ENCODE results near the gene STAC.
A peak's percentile ranks its signal among the peaks of the same experiment; 100 is the strongest.

Gene STAC

DNA sequence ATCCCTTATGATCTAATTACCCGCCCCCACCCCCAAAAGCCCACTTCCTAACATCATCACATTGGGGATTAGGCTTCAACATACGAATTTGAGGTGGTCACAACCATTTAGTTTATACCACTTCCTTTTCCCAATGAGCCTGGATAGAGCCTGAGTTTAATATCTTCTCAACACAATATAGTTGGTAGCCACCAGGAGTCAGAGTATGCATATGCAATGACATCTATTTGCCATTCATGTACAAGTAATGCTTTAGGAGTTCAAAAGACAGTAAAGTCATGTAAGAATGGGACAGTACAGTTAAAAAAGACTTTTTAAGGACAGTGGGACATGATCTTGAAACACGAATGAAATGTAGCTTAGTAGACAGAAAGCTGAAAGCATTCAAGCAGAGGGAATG, 211.7 kb downstream of the STAC start:
- TF ChIP-seq ISL1 (CRISPR knock-in tag; IDR thresholded peaks at IDR 0.05), result no peak
- no peak for TF ChIP-seq PPARA (CRISPR knock-in tag; IDR thresholded peaks at IDR 0.05; ENCODE audit: borderline replicate concordance)
- no peak for TF ChIP-seq ZNF70 (CRISPR knock-in tag; IDR thresholded peaks at IDR 0.05)
- no peak for TF ChIP-seq TCF4 (CRISPR knock-in tag; IDR thresholded peaks at IDR 0.05; ENCODE audit: borderline replicate concordance)
- TF ChIP-seq TOX (CRISPR knock-in tag; IDR thresholded peaks at IDR 0.05; ENCODE audit: borderline replicate concordance), result no peak
- TF ChIP-seq, protein P1, sequence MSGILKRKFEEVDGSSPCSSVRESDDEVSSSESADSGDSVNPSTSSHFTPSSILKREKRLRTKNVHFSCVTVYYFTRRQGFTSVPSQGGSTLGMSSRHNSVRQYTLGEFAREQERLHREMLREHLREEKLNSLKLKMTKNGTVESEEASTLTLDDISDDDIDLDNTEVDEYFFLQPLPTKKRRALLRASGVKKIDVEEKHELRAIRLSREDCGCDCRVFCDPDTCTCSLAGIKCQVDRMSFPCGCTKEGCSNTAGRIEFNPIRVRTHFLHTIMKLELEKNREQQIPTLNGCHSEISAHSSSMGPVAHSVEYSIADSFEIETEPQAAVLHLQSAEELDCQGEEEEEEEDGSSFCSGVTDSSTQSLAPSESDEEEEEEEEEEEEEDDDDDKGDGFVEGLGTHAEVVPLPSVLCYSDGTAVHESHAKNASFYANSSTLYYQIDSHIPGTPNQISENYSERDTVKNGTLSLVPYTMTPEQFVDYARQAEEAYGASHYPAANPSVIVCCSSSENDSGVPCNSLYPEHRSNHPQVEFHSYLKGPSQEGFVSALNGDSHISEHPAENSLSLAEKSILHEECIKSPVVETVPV (CRISPR knock-in tag; IDR thresholded peaks at IDR 0.05), result no peak
- no peak for TF ChIP-seq ZFP3 (CRISPR knock-in tag; IDR thresholded peaks at IDR 0.05)
- ATAC-seq, result peak; percentile 43; the same call in 1 of the 3 replicates

DNA sequence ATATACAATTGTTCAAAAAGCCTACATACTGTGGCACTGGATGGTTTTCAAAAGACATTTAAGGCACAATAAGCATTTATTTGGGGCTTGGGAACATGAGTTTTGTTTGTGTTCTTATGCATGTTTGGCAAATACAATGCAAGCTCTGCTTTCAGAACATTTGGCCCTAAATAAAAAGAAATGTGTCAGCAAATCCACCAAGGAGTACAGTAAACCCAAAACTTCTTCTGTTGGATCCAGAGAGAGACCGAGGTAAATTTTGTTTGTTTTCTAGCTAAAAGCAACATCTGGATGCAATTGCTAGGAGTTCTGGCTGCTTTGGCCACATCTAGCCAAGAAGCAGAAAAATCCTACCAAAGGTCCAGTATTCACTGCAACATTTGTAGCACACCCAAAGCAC, 215.2 kb downstream of the STAC start:
- no peak for ATAC-seq
- TF ChIP-seq, protein P1 (CRISPR knock-in tag; IDR thresholded peaks at IDR 0.05), result no peak
- no peak for TF ChIP-seq ZC3H10 (CRISPR knock-in tag; IDR thresholded peaks at IDR 0.05)
- no peak for TF ChIP-seq BACH2 (CRISPR knock-in tag; IDR thresholded peaks at IDR 0.05; ENCODE audit: borderline replicate concordance)
- no peak for TF ChIP-seq PPARA (CRISPR knock-in tag; IDR thresholded peaks at IDR 0.05; ENCODE audit: borderline replicate concordance)
- no peak for TF ChIP-seq ISL1 (CRISPR knock-in tag; IDR thresholded peaks at IDR 0.05)
- TF ChIP-seq ZFP30 (CRISPR knock-in tag; IDR thresholded peaks at IDR 0.05), result no peak
- no peak for TF ChIP-seq ZFP3 (CRISPR knock-in tag; IDR thresholded peaks at IDR 0.05)

DNA sequence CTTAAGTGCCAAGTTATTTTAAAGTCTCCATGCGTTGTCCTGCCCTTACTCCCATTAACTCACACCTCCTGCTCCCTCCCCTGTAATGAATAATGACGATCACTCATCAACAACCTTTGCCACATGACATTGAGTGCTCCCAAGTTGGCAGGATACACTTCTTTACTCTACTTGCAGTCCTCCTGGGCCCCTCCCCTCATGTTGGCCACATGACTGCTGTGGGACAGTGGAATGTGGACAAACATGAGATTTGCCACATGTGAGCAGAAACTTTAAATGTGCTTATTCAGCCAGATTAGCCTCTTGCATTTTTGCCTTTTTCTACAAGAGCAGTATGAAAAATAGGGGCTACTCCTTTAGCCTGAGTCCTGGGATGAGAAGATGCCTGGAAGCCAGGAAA, 216.1 kb downstream of the STAC start:
- no peak for ATAC-seq

DNA sequence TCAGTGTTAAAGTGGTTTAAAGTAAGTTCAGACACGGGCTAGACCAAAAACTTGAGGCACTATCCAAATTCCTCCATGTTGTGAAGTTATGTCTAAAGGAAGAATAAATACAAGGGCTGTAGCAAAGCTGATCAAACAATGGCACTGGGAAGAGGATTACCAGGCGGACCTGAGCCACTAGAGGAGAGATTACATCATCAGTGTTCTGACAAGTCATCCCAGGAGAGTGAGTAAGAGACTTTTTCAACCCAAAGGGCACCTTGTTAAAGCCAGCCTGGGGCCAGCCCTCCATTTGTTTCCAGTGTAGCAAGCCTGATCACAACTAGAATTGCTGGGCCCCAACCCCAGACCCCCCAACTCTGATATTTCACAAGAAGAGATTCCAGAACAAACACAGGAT, 217.1 kb downstream of the STAC start:
- ATAC-seq, result no peak
- TF ChIP-seq ZNF565 (CRISPR knock-in tag; conservative IDR thresholded peaks at IDR 0.05; ENCODE audit: low read depth) (no peak), ISL1 (CRISPR knock-in tag; IDR thresholded peaks at IDR 0.05) (no peak), TOX (CRISPR knock-in tag; IDR thresholded peaks at IDR 0.05; ENCODE audit: borderline replicate concordance) (no peak), SNAI2 (CRISPR knock-in tag; IDR thresholded peaks at IDR 0.05) (no peak), ZFP3 (CRISPR knock-in tag; IDR thresholded peaks at IDR 0.05) (no peak), ZFP30 (CRISPR knock-in tag; IDR thresholded peaks at IDR 0.05) (no peak), ARNTL (CRISPR knock-in tag; IDR thresholded peaks at IDR 0.05; ENCODE audit: borderline replicate concordance, low read depth) (no peak), ZC3H10 (CRISPR knock-in tag; IDR thresholded peaks at IDR 0.05) (no peak), ESRRG (CRISPR knock-in tag; IDR thresholded peaks at IDR 0.05) (no peak), OSR1 (CRISPR knock-in tag; IDR thresholded peaks at IDR 0.05) (no peak), TCF4 (CRISPR knock-in tag; IDR thresholded peaks at IDR 0.05; ENCODE audit: borderline replicate concordance) (no peak), ZNF8 (CRISPR knock-in tag; IDR thresholded peaks at IDR 0.05) (no peak)
- TF ChIP-seq, protein P2, sequence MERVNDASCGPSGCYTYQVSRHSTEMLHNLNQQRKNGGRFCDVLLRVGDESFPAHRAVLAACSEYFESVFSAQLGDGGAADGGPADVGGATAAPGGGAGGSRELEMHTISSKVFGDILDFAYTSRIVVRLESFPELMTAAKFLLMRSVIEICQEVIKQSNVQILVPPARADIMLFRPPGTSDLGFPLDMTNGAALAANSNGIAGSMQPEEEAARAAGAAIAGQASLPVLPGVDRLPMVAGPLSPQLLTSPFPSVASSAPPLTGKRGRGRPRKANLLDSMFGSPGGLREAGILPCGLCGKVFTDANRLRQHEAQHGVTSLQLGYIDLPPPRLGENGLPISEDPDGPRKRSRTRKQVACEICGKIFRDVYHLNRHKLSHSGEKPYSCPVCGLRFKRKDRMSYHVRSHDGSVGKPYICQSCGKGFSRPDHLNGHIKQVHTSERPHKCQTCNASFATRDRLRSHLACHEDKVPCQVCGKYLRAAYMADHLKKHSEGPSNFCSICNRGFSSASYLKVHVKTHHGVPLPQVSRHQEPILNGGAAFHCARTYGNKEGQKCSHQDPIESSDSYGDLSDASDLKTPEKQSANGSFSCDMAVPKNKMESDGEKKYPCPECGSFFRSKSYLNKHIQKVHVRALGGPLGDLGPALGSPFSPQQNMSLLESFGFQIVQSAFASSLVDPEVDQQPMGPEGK (CRISPR knock-in tag; IDR thresholded peaks at IDR 0.05; ENCODE audit: borderline replicate concordance), result no peak
- TF ChIP-seq, protein P1 (CRISPR knock-in tag; IDR thresholded peaks at IDR 0.05), result no peak
- TF ChIP-seq, protein P3, sequence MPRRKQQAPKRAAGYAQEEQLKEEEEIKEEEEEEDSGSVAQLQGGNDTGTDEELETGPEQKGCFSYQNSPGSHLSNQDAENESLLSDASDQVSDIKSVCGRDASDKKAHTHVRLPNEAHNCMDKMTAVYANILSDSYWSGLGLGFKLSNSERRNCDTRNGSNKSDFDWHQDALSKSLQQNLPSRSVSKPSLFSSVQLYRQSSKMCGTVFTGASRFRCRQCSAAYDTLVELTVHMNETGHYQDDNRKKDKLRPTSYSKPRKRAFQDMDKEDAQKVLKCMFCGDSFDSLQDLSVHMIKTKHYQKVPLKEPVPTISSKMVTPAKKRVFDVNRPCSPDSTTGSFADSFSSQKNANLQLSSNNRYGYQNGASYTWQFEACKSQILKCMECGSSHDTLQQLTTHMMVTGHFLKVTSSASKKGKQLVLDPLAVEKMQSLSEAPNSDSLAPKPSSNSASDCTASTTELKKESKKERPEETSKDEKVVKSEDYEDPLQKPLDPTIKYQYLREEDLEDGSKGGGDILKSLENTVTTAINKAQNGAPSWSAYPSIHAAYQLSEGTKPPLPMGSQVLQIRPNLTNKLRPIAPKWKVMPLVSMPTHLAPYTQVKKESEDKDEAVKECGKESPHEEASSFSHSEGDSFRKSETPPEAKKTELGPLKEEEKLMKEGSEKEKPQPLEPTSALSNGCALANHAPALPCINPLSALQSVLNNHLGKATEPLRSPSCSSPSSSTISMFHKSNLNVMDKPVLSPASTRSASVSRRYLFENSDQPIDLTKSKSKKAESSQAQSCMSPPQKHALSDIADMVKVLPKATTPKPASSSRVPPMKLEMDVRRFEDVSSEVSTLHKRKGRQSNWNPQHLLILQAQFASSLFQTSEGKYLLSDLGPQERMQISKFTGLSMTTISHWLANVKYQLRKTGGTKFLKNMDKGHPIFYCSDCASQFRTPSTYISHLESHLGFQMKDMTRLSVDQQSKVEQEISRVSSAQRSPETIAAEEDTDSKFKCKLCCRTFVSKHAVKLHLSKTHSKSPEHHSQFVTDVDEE (CRISPR knock-in tag; IDR thresholded peaks at IDR 0.05), result no peak
- TF ChIP-seq, protein P4, sequence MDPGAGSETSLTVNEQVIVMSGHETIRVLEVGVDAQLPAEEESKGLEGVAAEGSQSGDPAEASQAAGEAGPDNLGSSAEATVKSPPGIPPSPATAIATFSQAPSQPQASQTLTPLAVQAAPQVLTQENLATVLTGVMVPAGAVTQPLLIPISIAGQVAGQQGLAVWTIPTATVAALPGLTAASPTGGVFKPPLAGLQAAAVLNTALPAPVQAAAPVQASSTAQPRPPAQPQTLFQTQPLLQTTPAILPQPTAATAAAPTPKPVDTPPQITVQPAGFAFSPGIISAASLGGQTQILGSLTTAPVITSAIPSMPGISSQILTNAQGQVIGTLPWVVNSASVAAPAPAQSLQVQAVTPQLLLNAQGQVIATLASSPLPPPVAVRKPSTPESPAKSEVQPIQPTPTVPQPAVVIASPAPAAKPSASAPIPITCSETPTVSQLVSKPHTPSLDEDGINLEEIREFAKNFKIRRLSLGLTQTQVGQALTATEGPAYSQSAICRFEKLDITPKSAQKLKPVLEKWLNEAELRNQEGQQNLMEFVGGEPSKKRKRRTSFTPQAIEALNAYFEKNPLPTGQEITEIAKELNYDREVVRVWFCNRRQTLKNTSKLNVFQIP (CRISPR knock-in tag; IDR thresholded peaks at IDR 0.05; ENCODE audit: borderline replicate concordance, low read depth), result no peak
- TF ChIP-seq, protein P5, sequence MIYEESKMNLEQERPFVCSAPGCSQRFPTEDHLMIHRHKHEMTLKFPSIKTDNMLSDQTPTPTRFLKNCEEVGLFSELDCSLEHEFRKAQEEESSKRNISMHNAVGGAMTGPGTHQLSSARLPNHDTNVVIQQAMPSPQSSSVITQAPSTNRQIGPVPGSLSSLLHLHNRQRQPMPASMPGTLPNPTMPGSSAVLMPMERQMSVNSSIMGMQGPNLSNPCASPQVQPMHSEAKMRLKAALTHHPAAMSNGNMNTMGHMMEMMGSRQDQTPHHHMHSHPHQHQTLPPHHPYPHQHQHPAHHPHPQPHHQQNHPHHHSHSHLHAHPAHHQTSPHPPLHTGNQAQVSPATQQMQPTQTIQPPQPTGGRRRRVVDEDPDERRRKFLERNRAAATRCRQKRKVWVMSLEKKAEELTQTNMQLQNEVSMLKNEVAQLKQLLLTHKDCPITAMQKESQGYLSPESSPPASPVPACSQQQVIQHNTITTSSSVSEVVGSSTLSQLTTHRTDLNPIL (CRISPR knock-in tag; IDR thresholded peaks at IDR 0.05; ENCODE audit: low read depth), result no peak

More for the DNA sequence above, 216.1 kb downstream of the STAC start:
- TF ChIP-seq, protein P5 (CRISPR knock-in tag; IDR thresholded peaks at IDR 0.05; ENCODE audit: low read depth), result no peak
- TF ChIP-seq PPARA (CRISPR knock-in tag; IDR thresholded peaks at IDR 0.05; ENCODE audit: borderline replicate concordance), result no peak
- TF ChIP-seq RARB (CRISPR knock-in tag; IDR thresholded peaks at IDR 0.05), result no peak

Measured in SK-N-SH treated with all-trans-retinoic acid at 6 μM for 48 hours (cell line).